PC-3 (cell line): Measurements from ENCODE around the gene HIP1R. TPM values are rescaled to one million over a fixed set of nuclear protein-coding genes. Genes with fewer than 3 reads are reported as not detected.

ENCODE experiments used
- ATAC-seq: fragments of 200-7000 bp; cut with Tn5 transposase; 2 replicates; pipeline ENCODE4 v1.9.1; 2020; ENCODE audit warnings: mild to moderate bottlenecking, moderate library complexity
- BruUV-seq: library from RNA; stranded (reverse); fragments of 400-500 nt; replicated peaks from 2 replicates; lab custom pipeline; 2021; lab: Mats Ljungman, UMichigan
- CTCF ChIA-PET: fragments of 300-600 bp; sonication (Branson Sonifier 250); formaldehyde crosslinking; loops from one replicate; lab custom pipeline; 2022; ENCODE audit warnings: antibody characterized with exemption; lab: Charles Lee
- POLR2A ChIA-PET: fragments of 300-600 bp; sonication (Branson Sonifier 250); formaldehyde crosslinking; loops from one replicate; lab custom pipeline; 2022; ENCODE audit warnings: antibody characterized with exemption; ENCODE audit not compliant: unreplicated experiment; lab: Charles Lee
- DNase-seq: peaks from one replicate; pipeline ENCODE4 v3.0.0-alpha.2; 2015
- H2AFZ ChIP-seq: fragments of 300-600 bp; sonication (generic); 2 replicates; pipeline ENCODE4 v1.6.0; 2016; ENCODE audit warnings: antibody characterized with exemption, low read length
- H3F3A ChIP-seq: fragments of 300-600 bp; sonication (generic); one replicate; pipeline ENCODE4 v1.6.0; 2017; ENCODE audit warnings: antibody characterized with exemption, low read length, control low read depth, mild to moderate bottlenecking; ENCODE audit not compliant: unreplicated experiment
- H3K27ac ChIP-seq: fragments of 300-600 bp; sonication (generic); 2 replicates; pipeline ENCODE4 v1.5.1; 2016; ENCODE audit warnings: mild to moderate bottlenecking, low read length
- H3K27me3 ChIP-seq: fragments of 300-600 bp; sonication (generic); 2 replicates; pipeline ENCODE4 v1.6.1; 2016; ENCODE audit warnings: low read length, mixed read lengths
- H3K36me3 ChIP-seq: fragments of 300-600 bp; sonication (generic); 2 replicates; pipeline ENCODE4 v1.6.1; 2016; ENCODE audit warnings: low read depth, mixed run types, low read length, mixed read lengths
- H3K4me1 ChIP-seq: fragments of 300-600 bp; sonication (generic); 2 replicates; pipeline ENCODE4 v1.5.1; 2016; ENCODE audit warnings: low read length; ENCODE audit not compliant: insufficient read depth
- H3K4me2 ChIP-seq: fragments of 300-600 bp; sonication (generic); 2 replicates; pipeline ENCODE4 v1.6.0; 2016; ENCODE audit warnings: low read length
- H3K4me3 ChIP-seq: fragments of 300-600 bp; sonication (generic); 2 replicates; pipeline ENCODE4 v1.5.1; 2016; ENCODE audit warnings: mild to moderate bottlenecking, low read length, mixed read lengths
- H3K79me2 ChIP-seq: fragments of 300-600 bp; sonication (generic); 2 replicates; pipeline ENCODE4 v1.6.1; 2017; ENCODE audit warnings: low read length, mixed read lengths
- H3K9ac ChIP-seq: fragments of 300-600 bp; sonication (generic); 2 replicates; pipeline ENCODE4 v1.6.0; 2016; ENCODE audit warnings: mild to moderate bottlenecking, low read length
- H3K9me2 ChIP-seq: fragments of 300-600 bp; sonication (generic); replicated peaks from 2 replicates; pipeline ENCODE4 v1.6.1; 2016; ENCODE audit warnings: mixed run types, low read length, mixed read lengths
- H3K9me3 ChIP-seq: fragments of 300-600 bp; sonication (generic); 2 replicates; pipeline ENCODE4 v1.6.1; 2016; ENCODE audit warnings: low read length, mixed read lengths
- H4K20me1 ChIP-seq: fragments of 300-600 bp; sonication (generic); 2 replicates; pipeline ENCODE4 v1.6.1; 2016; ENCODE audit warnings: low read length, mixed read lengths
- CTCF ChIP-seq: fragments of 300-600 bp; sonication (generic); conservative IDR thresholded peaks from 2 replicates; pipeline ENCODE4 v1.5.1; 2017; ENCODE audit warnings: antibody characterized with exemption, low read depth, mild to moderate bottlenecking, low read length
- EZH2 ChIP-seq: fragments of 300-600 bp; sonication (generic); IDR thresholded peaks from one replicate; pipeline ENCODE4 v1.6.1; 2017; ENCODE audit warnings: antibody characterized with exemption, mild to moderate bottlenecking, low read length; ENCODE audit not compliant: unreplicated experiment
- EZH2phosphoT487 ChIP-seq: fragments of 300-600 bp; sonication (generic); IDR thresholded peaks from 2 replicates; pipeline ENCODE4 v1.6.1; 2018; ENCODE audit warnings: mild to moderate bottlenecking, antibody characterized with exemption, low read length, borderline replicate concordance
- intact Hi-C: fragments of 100-400 bp; cut with micrococcal nuclease; formaldehyde crosslinking; loops from 2 replicates; pipeline ENCODE4 v1.9.0; 2023
- total RNA-seq: library from RNA; depleted of rRNA; stranded (reverse); fragments of >200 nt; gene quantifications from 2 replicates; pipeline ENCODE4 v1.2.3, GENCODE V29; 2014

The HIP1R gene
- total RNA-seq, 1 experiment from 2014 or later: 46.1 TPM

GRCh38 chr12:122864894-122865253 lies 29.6 kb downstream of the HIP1R start:
- no TSS peak for BruUV-seq
- Histone ChIP-seq H3K9ac (no peak overlapping the region), H3K9me3 (no peaks in the 10 kb centered on the region), H3K36me3 (peaks cover 41% of the 10 kb centered on the region), H3K9me2 (no peaks in the 10 kb centered on the region), H3K27ac (no peak overlapping the region), H3K4me2 (no peak overlapping the region), H3K27me3 (no peaks in the 10 kb centered on the region), H3K79me2 (peaks cover 15% of the 10 kb centered on the region), H4K20me1 (no peaks in the 10 kb centered on the region), H3F3A (no peaks in the 10 kb centered on the region), H2AFZ (no peak overlapping the region), H3K4me3 (no peak overlapping the region), H3K4me1 (no peaks in the 10 kb centered on the region)
- ChIA-PET POLR2A (no interaction called here), CTCF (interaction anchor here (0.8 kb wide), 1 partner anchor 71 kb away, joined by 4 read pairs; no protein-coding TSS in a partner anchor)
- DNase-seq (no peak), ATAC-seq (no peak)
- intact Hi-C loops: loop anchor here (5.0 kb wide), 1 partner anchor 32 kb away; the partner anchor contains the start of gene VPS37B
- no peak for TF ChIP-seq EZH2
- no peak for TF ChIP-seq CTCF
- TF ChIP-seq EZH2phosphoT487: no peak

GRCh38 chr12:122865268-122866231 lies 30.3 kb downstream of the HIP1R start:
- no peak overlapping the region for H3K4me2 ChIP-seq
- H4K20me1 ChIP-seq: no peaks in the 10 kb centered on the region
- H3K4me1 ChIP-seq: no peaks in the 10 kb centered on the region
- peaks cover 22% of the 10 kb centered on the region for H3K79me2 ChIP-seq
- no peaks in the 10 kb centered on the region for H3K27me3 ChIP-seq
- ATAC-seq (peak; percentile 32), DNase-seq (peak; percentile 52)
- TF ChIP-seq CTCF (peak; percentile 77), EZH2phosphoT487 (no peak), EZH2 (no peak)
- H3F3A ChIP-seq: no peaks in the 10 kb centered on the region
- H3K27ac ChIP-seq: no peak overlapping the region
- H3K9me3 ChIP-seq: no peaks in the 10 kb centered on the region
- no peak overlapping the region for H3K9ac ChIP-seq
- H3K4me3 ChIP-seq: no peak overlapping the region
- ChIA-PET POLR2A (no interaction called here), CTCF (interaction anchor here (0.8 kb wide), 1 partner anchor 72 kb away, joined by 4 read pairs; no protein-coding TSS in a partner anchor)
- H2AFZ ChIP-seq: no peak overlapping the region
- intact Hi-C loops: no loop called here
- peaks cover 47% of the 10 kb centered on the region for H3K36me3 ChIP-seq
- no TSS peak for BruUV-seq
- no peaks in the 10 kb centered on the region for H3K9me2 ChIP-seq

GRCh38 chr12:122866379-122866778 lies 31.1 kb downstream of the HIP1R start:
- Histone ChIP-seq H3K27ac (no peak overlapping the region), H3K4me1 (no peaks in the 10 kb centered on the region), H3K4me3 (no peak overlapping the region), H3F3A (no peaks in the 10 kb centered on the region), H3K9me2 (no peaks in the 10 kb centered on the region), H2AFZ (no peak overlapping the region), H3K79me2 (peaks cover 30% of the 10 kb centered on the region), H3K9me3 (no peaks in the 10 kb centered on the region), H3K9ac (no peak overlapping the region), H3K27me3 (no peaks in the 10 kb centered on the region), H4K20me1 (no peaks in the 10 kb centered on the region), H3K36me3 (peaks cover 56% of the 10 kb centered on the region), H3K4me2 (no peak overlapping the region)
- DNase-seq (no peak), ATAC-seq (no peak)
- intact Hi-C loops: no loop called here
- ChIA-PET CTCF (no interaction called here), POLR2A (no interaction called here)
- BruUV-seq: TSS peak; percentile 7
- TF ChIP-seq EZH2 (no peak), EZH2phosphoT487 (no peak), CTCF (no peak)
